Measurements from ENCODE around the gene OTOF.

OTOF gene

GRCh38 chr2:26448651-26449050 is 29.3 kb downstream of the OTOF start:
- Histone ChIP-seq H3K9ac (ENCODE audit: low read depth, low read length) (no peak overlapping the region), H3K36me3 (ENCODE audit: control insufficient read depth, insufficient read depth, low read length) (no peaks in the 10 kb centered on the region), H3K27me3 (ENCODE audit: control insufficient read depth, insufficient read depth, low read length) (no peaks in the 10 kb centered on the region), H3K4me3 (ENCODE audit: low read depth, low read length) (no peak overlapping the region), H3K9me3 (ENCODE audit: control insufficient read depth, insufficient read depth, low read length) (no peaks in the 10 kb centered on the region), H3K4me1 (ENCODE audit: control insufficient read depth, insufficient read depth, low read length) (no peaks in the 10 kb centered on the region), H3K27ac (ENCODE audit: low read depth, low read length) (no peak overlapping the region)

- no peak overlapping the region for H3K4me3 ChIP-seq (ENCODE audit: low read depth, low read length)
- no peaks in the 10 kb centered on the region for H3K4me1 ChIP-seq (ENCODE audit: control insufficient read depth, insufficient read depth, low read length)
- H3K9ac ChIP-seq (ENCODE audit: low read depth, low read length): no peak overlapping the region
- H3K27me3 ChIP-seq (ENCODE audit: control insufficient read depth, insufficient read depth, low read length): no peaks in the 10 kb centered on the region
- no peaks in the 10 kb centered on the region for H3K9me3 ChIP-seq (ENCODE audit: control insufficient read depth, insufficient read depth, low read length)
- H3K27ac ChIP-seq (ENCODE audit: low read depth, low read length): no peak overlapping the region
- no peaks in the 10 kb centered on the region for H3K36me3 ChIP-seq (ENCODE audit: control insufficient read depth, insufficient read depth, low read length)
Observed at GRCh38 chr2:26444236-26444635, 33.7 kb downstream of the OTOF start.

- Histone ChIP-seq H3K27me3 (ENCODE audit: control insufficient read depth, insufficient read depth, low read length) (no peaks in the 10 kb centered on the region), H3K4me1 (ENCODE audit: control insufficient read depth, insufficient read depth, low read length) (no peaks in the 10 kb centered on the region), H3K9me3 (ENCODE audit: control insufficient read depth, insufficient read depth, low read length) (no peaks in the 10 kb centered on the region), H3K27ac (ENCODE audit: low read depth, low read length) (no peak overlapping the region), H3K4me3 (ENCODE audit: low read depth, low read length) (no peak overlapping the region), H3K36me3 (ENCODE audit: control insufficient read depth, insufficient read depth, low read length) (no peaks in the 10 kb centered on the region), H3K9ac (ENCODE audit: low read depth, low read length) (no peak overlapping the region)
Observed at GRCh38 chr2:26442707-26443106, 35.2 kb downstream of the OTOF start.

- Histone ChIP-seq H3K27me3 (ENCODE audit: control insufficient read depth, insufficient read depth, low read length) (no peaks in the 10 kb centered on the region), H3K4me3 (ENCODE audit: low read depth, low read length) (no peak overlapping the region), H3K36me3 (ENCODE audit: control insufficient read depth, insufficient read depth, low read length) (no peaks in the 10 kb centered on the region), H3K9ac (ENCODE audit: low read depth, low read length) (no peak overlapping the region), H3K4me1 (ENCODE audit: control insufficient read depth, insufficient read depth, low read length) (no peaks in the 10 kb centered on the region), H3K9me3 (ENCODE audit: control insufficient read depth, insufficient read depth, low read length) (no peaks in the 10 kb centered on the region), H3K27ac (ENCODE audit: low read depth, low read length) (no peak overlapping the region)
Observed at GRCh38 chr2:26442301-26442700, 35.6 kb downstream of the OTOF start.

- H3K4me3 ChIP-seq (ENCODE audit: low read depth, low read length): no peak overlapping the region
- H3K4me1 ChIP-seq (ENCODE audit: control insufficient read depth, insufficient read depth, low read length): no peaks in the 10 kb centered on the region
- no peak overlapping the region for H3K27ac ChIP-seq (ENCODE audit: low read depth, low read length)
- no peaks in the 10 kb centered on the region for H3K27me3 ChIP-seq (ENCODE audit: control insufficient read depth, insufficient read depth, low read length)
- no peak overlapping the region for H3K9ac ChIP-seq (ENCODE audit: low read depth, low read length)
- no peaks in the 10 kb centered on the region for H3K9me3 ChIP-seq (ENCODE audit: control insufficient read depth, insufficient read depth, low read length)
- H3K36me3 ChIP-seq (ENCODE audit: control insufficient read depth, insufficient read depth, low read length): no peaks in the 10 kb centered on the region
Observed at GRCh38 chr2:26438926-26439325, 39.0 kb downstream of the OTOF start.

GRCh38 chr2:26438526-26438925 is 39.4 kb downstream of the OTOF start:
- Histone ChIP-seq H3K4me3 (ENCODE audit: low read depth, low read length) (no peak overlapping the region), H3K4me1 (ENCODE audit: control insufficient read depth, insufficient read depth, low read length) (no peaks in the 10 kb centered on the region), H3K27ac (ENCODE audit: low read depth, low read length) (no peak overlapping the region), H3K9me3 (ENCODE audit: control insufficient read depth, insufficient read depth, low read length) (no peaks in the 10 kb centered on the region), H3K9ac (ENCODE audit: low read depth, low read length) (no peak overlapping the region), H3K36me3 (ENCODE audit: control insufficient read depth, insufficient read depth, low read length) (no peaks in the 10 kb centered on the region), H3K27me3 (ENCODE audit: control insufficient read depth, insufficient read depth, low read length) (no peaks in the 10 kb centered on the region)

GRCh38 chr2:26435106-26435505 is 42.8 kb downstream of the OTOF start:
- Histone ChIP-seq H3K27me3 (ENCODE audit: control insufficient read depth, insufficient read depth, low read length) (no peaks in the 10 kb centered on the region), H3K4me3 (ENCODE audit: low read depth, low read length) (no peak overlapping the region), H3K36me3 (ENCODE audit: control insufficient read depth, insufficient read depth, low read length) (no peaks in the 10 kb centered on the region), H3K4me1 (ENCODE audit: control insufficient read depth, insufficient read depth, low read length) (no peaks in the 10 kb centered on the region), H3K27ac (ENCODE audit: low read depth, low read length) (no peak overlapping the region), H3K9me3 (ENCODE audit: control insufficient read depth, insufficient read depth, low read length) (no peaks in the 10 kb centered on the region), H3K9ac (ENCODE audit: low read depth, low read length) (no peak overlapping the region)

- no peak overlapping the region for H3K27ac ChIP-seq (ENCODE audit: low read depth, low read length)
Observed at GRCh38 chr2:26432859-26433258, 45.1 kb downstream of the OTOF start.

GRCh38 chr2:26432363-26432762 is 45.6 kb downstream of the OTOF start:
- Histone ChIP-seq H3K9me3 (ENCODE audit: control insufficient read depth, insufficient read depth, low read length) (no peaks in the 10 kb centered on the region), H3K27ac (ENCODE audit: low read depth, low read length) (no peak overlapping the region), H3K9ac (ENCODE audit: low read depth, low read length) (no peak overlapping the region), H3K36me3 (ENCODE audit: control insufficient read depth, insufficient read depth, low read length) (no peaks in the 10 kb centered on the region), H3K4me1 (ENCODE audit: control insufficient read depth, insufficient read depth, low read length) (no peaks in the 10 kb centered on the region), H3K4me3 (ENCODE audit: low read depth, low read length) (no peak overlapping the region), H3K27me3 (ENCODE audit: control insufficient read depth, insufficient read depth, low read length) (no peaks in the 10 kb centered on the region)

More at GRCh38 chr2:26432859-26433258, 45.1 kb downstream of the OTOF start:
- H3K4me1 ChIP-seq (ENCODE audit: control insufficient read depth, insufficient read depth, low read length): no peaks in the 10 kb centered on the region
- no peaks in the 10 kb centered on the region for H3K9me3 ChIP-seq (ENCODE audit: control insufficient read depth, insufficient read depth, low read length)
- no peak overlapping the region for H3K9ac ChIP-seq (ENCODE audit: low read depth, low read length)
- no peaks in the 10 kb centered on the region for H3K36me3 ChIP-seq (ENCODE audit: control insufficient read depth, insufficient read depth, low read length)
- H3K27me3 ChIP-seq (ENCODE audit: control insufficient read depth, insufficient read depth, low read length): no peaks in the 10 kb centered on the region
- no peak overlapping the region for H3K4me3 ChIP-seq (ENCODE audit: low read depth, low read length)

GRCh38 chr2:26430826-26431225 is 47.1 kb downstream of the OTOF start:
- Histone ChIP-seq H3K4me3 (ENCODE audit: low read depth, low read length) (no peak overlapping the region), H3K36me3 (ENCODE audit: control insufficient read depth, insufficient read depth, low read length) (no peaks in the 10 kb centered on the region), H3K9me3 (ENCODE audit: control insufficient read depth, insufficient read depth, low read length) (no peaks in the 10 kb centered on the region), H3K27me3 (ENCODE audit: control insufficient read depth, insufficient read depth, low read length) (no peaks in the 10 kb centered on the region), H3K27ac (ENCODE audit: low read depth, low read length) (no peak overlapping the region), H3K9ac (ENCODE audit: low read depth, low read length) (no peak overlapping the region), H3K4me1 (ENCODE audit: control insufficient read depth, insufficient read depth, low read length) (no peaks in the 10 kb centered on the region)

- Histone ChIP-seq H3K27ac (ENCODE audit: low read depth, low read length) (no peak overlapping the region), H3K9me3 (ENCODE audit: control insufficient read depth, insufficient read depth, low read length) (no peaks in the 10 kb centered on the region), H3K4me1 (ENCODE audit: control insufficient read depth, insufficient read depth, low read length) (no peaks in the 10 kb centered on the region), H3K36me3 (ENCODE audit: control insufficient read depth, insufficient read depth, low read length) (no peaks in the 10 kb centered on the region), H3K27me3 (ENCODE audit: control insufficient read depth, insufficient read depth, low read length) (no peaks in the 10 kb centered on the region), H3K4me3 (ENCODE audit: low read depth, low read length) (no peak overlapping the region), H3K9ac (ENCODE audit: low read depth, low read length) (no peak overlapping the region)
Observed at GRCh38 chr2:26429779-26430578, 47.9 kb downstream of the OTOF start.

Measured in HUES48 (cell line).